Activated CD4-positive, alpha-beta T cell treated with anti-CD3 and anti-CD28 coated beads, Interleukin-2, amount 50 U/mL, for 16 hours (primary cell): Measurements from ENCODE around the gene PDE9A.
A peak's percentile ranks its signal among the peaks of the same experiment; 100 is the strongest.

ENCODE experiments used
- DNase-seq: peaks from one replicate; pipeline ENCODE4 v3.0.0-alpha.2; 2020

PDE9A gene

DNA sequence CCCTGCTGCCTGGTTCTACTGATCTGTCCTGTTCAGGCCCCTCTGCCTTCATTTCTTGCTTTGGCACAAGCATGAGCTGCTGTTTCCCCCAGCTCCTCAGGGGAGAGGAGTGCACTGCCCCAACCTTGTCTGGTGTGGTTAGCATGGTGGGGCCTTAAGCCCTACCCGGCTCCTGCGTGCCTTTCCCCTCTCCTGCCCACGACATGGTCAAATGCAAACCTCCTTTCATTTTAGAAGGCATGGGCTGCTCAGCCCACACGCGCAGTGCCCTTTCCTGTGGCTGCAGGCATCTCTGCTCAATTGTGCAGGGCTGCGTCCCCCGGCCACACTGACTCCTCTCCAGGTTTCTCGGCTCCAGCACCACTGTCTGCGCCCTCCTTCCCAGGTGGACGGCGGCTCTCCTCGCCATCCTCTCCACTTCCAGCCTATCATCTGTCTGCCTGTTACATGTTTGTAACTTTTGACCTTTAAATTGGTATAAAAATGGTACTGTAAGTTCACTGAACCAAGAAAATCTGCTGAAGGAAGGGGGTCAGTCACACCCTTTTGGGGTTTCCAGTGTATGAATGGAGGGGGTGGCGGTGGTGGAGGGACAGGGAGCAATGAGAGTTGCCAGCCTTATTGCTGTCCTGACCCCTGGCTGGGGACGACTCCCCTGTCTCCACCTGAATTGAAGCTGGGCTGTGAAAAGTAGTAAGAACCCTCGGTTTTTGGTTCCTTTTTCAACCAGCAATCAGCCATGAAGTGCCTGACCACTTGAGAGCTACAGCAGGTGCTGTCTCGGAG is 5.1 kb downstream of the PDE9A start:
- DNase-seq, result no peak

- no peak for DNase-seq
Observed at GRCh38 chr21:42659416-42660117, 6.1 kb downstream of the PDE9A start.

DNA sequence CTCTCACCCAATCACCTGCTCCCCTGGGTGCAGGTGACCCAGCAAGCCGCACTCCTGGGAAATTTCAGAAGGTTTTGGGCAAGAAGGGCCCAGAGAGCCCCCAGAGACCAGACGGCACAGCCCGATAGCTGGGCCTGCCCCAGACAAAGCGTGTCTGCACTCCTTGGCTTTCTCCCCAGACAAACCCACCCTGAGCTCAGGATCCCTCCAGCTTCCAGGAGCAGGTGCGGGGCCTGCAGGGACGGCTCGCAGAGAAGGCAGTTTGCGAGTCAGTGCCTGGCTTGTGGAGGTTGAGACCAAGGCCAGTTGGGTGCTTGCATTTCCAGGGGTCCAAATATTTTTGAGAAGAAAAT is 6.7 kb downstream of the PDE9A start:
- no peak for DNase-seq

- DNase-seq, result no peak
Observed at GRCh38 chr21:42661688-42662429, 8.4 kb downstream of the PDE9A start.

GRCh38 chr21:42662430-42663199 is 9.2 kb downstream of the PDE9A start:
- DNase-seq, result no peak

- DNase-seq, result no peak
Observed at GRCh38 chr21:42663200-42663750, 9.9 kb downstream of the PDE9A start.

DNA sequence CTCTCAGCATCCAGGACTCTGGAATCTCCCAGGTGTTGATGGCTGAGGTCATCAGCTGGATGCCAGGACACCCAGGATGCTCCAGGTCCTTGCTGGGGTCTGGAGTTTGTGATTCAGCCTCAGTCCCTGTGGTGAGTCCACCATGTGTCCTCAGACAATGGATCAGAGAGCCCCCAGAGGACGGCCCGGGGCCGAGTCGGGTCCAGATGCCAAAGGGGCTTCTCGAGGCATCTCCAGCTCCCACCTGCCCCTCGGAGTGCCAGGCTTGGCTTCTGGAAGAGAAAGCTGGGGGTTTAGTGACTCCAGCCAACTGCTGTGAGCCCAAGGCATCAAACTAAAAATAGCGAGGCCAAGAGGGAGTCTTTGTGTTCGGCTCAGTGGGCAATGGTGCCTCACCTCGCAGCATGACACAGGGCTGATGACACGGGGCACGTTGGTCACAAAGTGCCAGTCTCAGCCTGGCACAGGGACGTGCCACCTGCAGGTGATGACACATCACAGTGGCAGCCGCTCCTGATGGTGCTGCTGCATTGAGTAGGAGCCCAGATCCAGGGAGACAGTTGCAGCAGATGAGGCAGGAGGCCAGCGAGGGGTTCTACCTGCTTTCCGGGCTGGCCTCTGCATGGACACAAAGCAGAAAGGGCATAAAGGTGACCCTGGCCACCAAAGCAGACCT is 10.6 kb downstream of the PDE9A start:
- DNase-seq, result no peak

GRCh38 chr21:42664614-42665013 is 11.2 kb downstream of the PDE9A start:
- DNase-seq, result no peak

GRCh38 chr21:42665026-42665425 is 11.6 kb downstream of the PDE9A start:
- DNase-seq, result no peak

DNA sequence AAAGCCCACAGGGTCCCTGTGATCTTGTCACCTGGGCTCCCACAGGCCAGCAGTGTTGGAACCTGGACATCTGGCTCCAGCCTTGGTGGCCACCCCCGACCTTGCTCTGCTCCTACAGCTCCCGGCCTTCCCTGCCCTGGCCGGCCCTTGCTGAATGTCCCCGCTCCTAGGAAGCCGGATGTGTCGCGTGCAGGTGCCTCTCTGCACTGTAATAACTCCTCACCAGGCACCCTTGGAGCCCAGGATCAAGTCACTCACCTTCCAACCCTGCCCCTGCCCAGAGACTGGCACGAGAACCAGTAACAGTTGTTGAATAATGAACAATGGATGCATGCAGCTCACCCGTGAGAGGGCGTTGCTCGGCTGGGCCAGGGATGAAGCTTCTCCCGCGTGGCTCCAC is 12.1 kb downstream of the PDE9A start:
- DNase-seq, result no peak

DNA sequence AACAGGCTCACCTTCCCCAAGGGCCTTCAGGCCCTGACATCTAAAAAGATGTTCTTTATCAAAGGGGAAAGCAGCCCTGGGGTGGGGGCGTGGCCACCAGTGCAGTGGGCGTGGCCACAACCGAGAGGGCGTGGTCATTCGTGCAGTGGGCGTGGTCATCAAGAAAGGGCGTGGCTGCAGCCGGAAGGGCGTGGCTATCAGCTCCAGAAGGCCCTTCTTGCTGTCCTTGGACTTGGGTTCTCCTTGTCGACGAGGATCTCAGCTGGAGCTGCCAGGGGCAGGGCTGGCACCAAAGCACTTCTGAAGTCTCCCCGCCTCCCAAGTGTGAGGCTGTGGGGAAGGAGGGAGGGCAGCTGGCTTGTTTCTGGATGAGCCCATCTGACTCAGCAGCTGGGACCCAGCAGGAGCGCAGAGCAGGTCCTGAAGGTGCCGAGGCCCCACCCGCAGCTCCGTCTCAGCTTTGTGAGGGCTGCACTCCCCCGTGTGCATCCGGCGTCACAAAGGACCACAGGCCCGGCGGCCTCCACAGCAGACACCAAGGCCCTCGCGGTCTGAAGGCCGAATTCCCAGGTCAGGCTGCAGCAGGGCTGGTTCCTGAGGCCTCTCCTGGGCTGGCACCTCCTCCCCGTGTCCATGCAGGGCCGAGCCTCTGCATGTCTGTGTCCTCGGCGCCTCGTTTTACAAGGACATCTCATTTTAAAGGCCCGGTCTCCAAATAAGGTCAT is 12.8 kb downstream of the PDE9A start:
- peak; percentile 12 for DNase-seq

GRCh38 chr21:42666925-42667324 is 13.5 kb downstream of the PDE9A start:
- DNase-seq, result no peak

DNA sequence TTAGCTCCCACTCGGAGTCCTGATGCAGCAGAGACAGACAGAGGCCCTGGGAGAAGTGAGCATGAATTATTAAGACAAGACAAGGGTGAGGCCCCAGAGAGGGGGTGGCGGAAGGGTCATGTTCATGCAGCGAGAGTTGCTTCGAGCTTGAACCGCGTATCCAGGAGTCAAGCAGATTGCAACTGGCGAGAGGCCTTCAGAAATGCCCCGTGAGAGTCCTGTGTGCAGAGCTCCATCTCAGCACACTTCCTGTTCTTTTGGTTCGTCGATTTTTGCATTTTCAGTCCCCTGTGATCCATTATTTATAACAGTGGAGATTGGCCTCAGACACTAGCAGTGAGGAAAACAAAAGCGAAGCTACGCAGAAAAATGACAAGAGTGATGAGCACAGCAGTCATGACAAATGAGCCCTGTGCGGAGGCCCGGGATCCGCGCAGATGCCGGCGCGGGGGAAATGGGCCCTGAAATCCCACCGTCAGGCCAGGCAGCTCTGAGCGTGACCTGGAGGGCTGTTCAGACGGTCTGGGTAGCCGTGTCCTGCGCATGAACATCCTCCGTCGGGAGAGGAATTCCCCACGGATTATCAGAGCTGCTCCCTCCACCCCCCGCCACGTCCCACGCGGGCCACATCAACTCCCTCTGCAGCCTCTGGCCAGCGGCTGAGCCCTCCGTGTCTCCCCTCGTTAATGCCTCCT is 15.0 kb downstream of the PDE9A start:
- no peak for DNase-seq

- DNase-seq, result no peak
Observed at GRCh38 chr21:42669041-42669440, 15.6 kb downstream of the PDE9A start.

- no peak for DNase-seq
Observed at GRCh38 chr21:42670058-42670880, 16.8 kb downstream of the PDE9A start.

DNA sequence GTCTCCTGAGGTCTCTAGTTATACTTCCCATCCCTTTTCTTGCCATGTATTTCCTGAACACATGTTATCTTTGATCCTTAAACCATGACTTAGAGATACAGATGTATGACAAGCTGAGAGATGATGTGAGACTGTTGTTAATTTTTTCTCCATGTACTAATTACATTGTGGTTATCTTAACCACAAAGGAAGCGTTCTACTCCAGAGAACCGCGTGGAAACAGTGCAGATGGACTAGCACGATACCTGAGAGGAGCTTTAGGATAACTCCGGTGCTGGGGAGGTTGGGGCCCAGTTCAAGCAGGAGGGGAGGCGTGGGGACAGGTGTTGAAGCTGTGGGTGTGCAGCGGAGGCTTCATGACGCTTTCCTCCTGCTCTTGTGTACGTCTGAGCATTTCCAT is 17.5 kb downstream of the PDE9A start:
- DNase-seq, result no peak

DNA sequence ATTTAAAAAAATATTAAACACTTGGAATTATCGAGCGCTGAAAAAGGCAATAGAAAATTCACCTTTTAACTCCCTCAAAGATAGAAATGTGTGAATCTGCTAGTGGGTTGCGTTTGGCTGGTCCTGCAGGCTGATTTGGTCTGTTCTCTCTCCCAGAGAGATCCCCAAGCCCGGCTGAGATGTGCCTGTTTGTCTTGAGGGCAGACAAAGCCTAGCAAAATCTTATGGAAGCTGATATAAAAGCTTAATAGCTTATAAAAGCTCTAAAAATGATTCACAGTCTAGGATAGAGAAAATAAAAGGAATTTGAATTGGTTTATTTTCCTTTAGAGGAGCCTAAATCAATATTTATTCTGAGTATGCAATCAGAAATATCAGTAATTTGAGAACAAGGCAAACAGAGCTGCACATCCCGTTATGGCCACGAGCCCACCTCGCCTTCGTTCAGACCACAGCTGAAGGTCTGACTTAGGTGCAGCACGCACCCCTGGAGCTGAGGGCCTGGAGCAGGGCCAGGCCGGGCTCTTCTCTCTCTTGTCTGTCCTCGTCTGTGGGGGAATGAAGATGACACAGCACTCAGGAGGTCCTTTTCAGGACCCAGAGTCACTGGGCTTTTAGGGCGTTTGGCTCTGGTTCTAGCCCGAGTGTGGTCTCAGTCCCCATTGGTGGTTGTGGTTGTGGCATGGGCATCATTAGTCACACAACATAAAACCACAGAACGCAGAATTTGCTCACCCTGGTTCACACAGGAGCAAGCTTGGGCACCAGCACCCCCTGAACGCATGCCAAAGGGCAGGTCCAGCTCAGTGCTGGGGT is 18.6 kb downstream of the PDE9A start:
- peak; percentile 18 for DNase-seq

DNA sequence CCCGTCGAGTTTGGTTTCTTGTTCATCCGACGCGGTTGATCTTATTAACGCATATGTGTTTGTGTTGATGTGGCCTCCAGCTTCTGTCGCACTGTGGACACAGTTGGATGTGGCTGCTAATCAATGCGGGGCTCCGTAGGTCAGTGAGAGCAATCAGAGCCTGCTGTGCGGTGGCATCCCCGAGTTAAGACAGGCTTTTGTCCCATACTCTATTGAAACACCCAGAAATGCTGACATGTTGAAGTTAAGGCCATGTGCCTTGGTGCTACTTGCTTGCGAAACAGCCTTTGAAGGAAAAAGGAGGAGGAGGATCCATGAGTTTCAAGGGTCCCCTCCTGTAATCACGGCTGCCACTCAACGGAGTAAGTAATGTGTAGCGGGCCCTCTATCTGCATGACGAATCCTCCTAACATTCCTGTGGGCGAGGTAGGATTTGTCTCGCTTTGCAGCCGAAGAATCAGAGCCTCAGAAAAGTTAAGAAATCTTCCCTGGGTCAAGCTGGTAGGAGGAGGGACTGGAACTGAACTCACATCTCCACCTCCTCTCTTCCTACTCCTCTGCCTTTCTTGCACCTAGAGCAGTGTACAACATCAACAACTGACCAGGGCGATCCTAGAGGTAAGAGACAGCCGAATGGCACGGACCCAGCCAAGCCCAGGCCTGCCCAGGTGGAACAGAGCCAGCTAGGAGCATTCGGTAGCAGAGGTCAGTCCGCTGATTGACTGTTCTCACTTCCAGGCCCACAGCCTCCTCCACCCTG is 19.5 kb downstream of the PDE9A start:
- no peak for DNase-seq
